Gastrocnemius medialis (tissue), 4 donors: ENCODE data around the gene MCM3AP. TPM values are rescaled to one million over a fixed set of nuclear protein-coding genes. Genes with fewer than 3 reads are reported as not detected.

Source experiments
- ATAC-seq, 2 donors: fragments of 150-250 bp; one replicate each; pipeline ENCODE4 v1.9.1; 2016
- DNase-seq, 2 donors: peaks; one replicate each; pipeline ENCODE4 v3.0.0-alpha.2; 2019
- H3K27ac ChIP-seq, 4 donors: fragments of 200-600 bp; sonication (generic); 1 replicate in 1 of 4; 2 replicates in 3 of 4; pipeline ENCODE4 v1.5.1; 2016 to 2018; ENCODE audit warnings: mild to moderate bottlenecking in 2 of 4, moderate library complexity in 1 of 4
- H3K27me3 ChIP-seq, 3 donors: fragments of 200-600 bp; sonication (generic) in 2 of 3; 1 replicate in 1 of 3; 2 replicates in 2 of 3; pipeline versions ENCODE4 v1.5.1 to v1.6.0; 2016 to 2019; ENCODE audit warnings: mild to moderate bottlenecking in 1 of 3, moderate library complexity in 1 of 3
- H3K36me3 ChIP-seq, 2 donors: fragments of 200-600 bp; sonication (generic) in 1 of 2; one replicate each; pipeline ENCODE4 v1.5.1; 2017 to 2018
- H3K4me1 ChIP-seq, 2 donors: fragments of 200-600 bp; sonication (generic) in 1 of 2; one replicate each; pipeline ENCODE4 v1.5.1; 2016 to 2017; ENCODE audit warnings: mild to moderate bottlenecking in 2 of 2
- H3K4me3 ChIP-seq, 4 donors: fragments of 200-600 bp; sonication (generic) in 3 of 4; 1 replicate in 1 of 4; 2 replicates in 3 of 4; pipeline ENCODE4 v1.5.1; 2016 to 2019; ENCODE audit warnings: mild to moderate bottlenecking in 2 of 4
- H3K9me3 ChIP-seq, 3 donors: fragments of 200-600 bp; sonication (generic) in 2 of 3; 1 replicate in 1 of 3; 2 replicates in 2 of 3; pipeline ENCODE4 v1.5.1; 2016 to 2019
- POLR2A ChIP-seq, 2 donors: fragments of 450-650 bp; IDR thresholded peaks; one replicate each; pipeline ENCODE4 v1.6.1; 2017; ENCODE audit warnings: antibody characterized with exemption in 2 of 2, mild to moderate bottlenecking in 2 of 2, moderate library complexity in 2 of 2
- in situ Hi-C, 4 donors: fragments of 200-750 bp; cut with MboI; loops; one replicate each; pipeline versions ENCODE4 v1.15.0 to v1.8.0; 2017; ENCODE audit warnings: low sequenced_read_pairs in 4 of 4
- intact Hi-C: fragments of 100-400 bp; cut with DNase I; formaldehyde crosslinking; loops from one replicate; pipeline ENCODE4 v1.15.1; 2023; ENCODE audit warnings: low total_unique reads
- total RNA-seq, 4 donors: library from RNA; depleted of rRNA; stranded (reverse); fragments of >200 nt; gene quantifications; one replicate each; pipeline versions ENCODE4 v1.1.0 to v1.2.3, GENCODE V29; 2016
- TF ChIP-seq, protein P1 (sequence below), 5 experiments: fragments of 450-650 bp in 3 of 5; fragments of 200-600 bp in 2 of 5; sonication (generic) in 2 of 5; IDR thresholded peaks in 4 of 5; conservative IDR thresholded peaks in 1 of 5; 1 replicate in 4 of 5; 2 replicates in 1 of 5; pipeline ENCODE4 v1.5.1; 2016 to 2019; ENCODE audit warnings: antibody characterized with exemption in 5 of 5, mild to moderate bottlenecking in 3 of 5, moderate library complexity in 3 of 5

MCM3AP gene
- total RNA-seq, 4 donors from 2014 or later: 52.1 to 155 (median 83.2) TPM

DNA sequence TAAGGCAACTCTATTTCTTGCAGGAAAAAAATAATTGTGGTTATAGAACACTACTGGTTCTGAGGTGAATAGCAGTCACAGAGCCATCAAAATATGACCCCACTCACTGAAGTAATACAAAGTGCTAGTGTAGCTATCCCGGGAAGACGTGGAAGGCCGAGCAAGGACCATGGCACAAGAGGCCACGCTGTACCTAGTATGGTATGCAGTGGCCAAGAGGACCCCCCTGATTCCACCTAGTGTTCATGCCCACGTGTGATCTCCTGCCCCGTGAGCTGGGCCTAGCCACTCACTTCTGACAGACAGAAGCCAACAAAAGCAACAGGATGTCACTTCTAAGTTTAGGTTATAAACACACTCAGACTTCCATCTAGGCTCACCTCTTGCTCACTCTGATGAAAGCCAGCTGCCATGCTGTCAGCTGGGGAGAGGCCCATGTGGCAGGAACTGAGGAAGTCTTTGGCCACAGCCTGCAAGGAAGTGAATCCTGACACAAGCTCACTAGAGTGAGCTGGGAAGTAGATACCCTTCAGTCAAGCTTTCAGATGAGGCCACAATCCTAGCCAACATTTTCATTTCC, 35.2 kb downstream of the MCM3AP start:
- in situ Hi-C loops: no loop called here
- ATAC-seq: peak; percentile 51 to 70
- TF ChIP-seq, protein P1, sequence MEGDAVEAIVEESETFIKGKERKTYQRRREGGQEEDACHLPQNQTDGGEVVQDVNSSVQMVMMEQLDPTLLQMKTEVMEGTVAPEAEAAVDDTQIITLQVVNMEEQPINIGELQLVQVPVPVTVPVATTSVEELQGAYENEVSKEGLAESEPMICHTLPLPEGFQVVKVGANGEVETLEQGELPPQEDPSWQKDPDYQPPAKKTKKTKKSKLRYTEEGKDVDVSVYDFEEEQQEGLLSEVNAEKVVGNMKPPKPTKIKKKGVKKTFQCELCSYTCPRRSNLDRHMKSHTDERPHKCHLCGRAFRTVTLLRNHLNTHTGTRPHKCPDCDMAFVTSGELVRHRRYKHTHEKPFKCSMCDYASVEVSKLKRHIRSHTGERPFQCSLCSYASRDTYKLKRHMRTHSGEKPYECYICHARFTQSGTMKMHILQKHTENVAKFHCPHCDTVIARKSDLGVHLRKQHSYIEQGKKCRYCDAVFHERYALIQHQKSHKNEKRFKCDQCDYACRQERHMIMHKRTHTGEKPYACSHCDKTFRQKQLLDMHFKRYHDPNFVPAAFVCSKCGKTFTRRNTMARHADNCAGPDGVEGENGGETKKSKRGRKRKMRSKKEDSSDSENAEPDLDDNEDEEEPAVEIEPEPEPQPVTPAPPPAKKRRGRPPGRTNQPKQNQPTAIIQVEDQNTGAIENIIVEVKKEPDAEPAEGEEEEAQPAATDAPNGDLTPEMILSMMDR (IDR thresholded peaks at IDR 0.05 in 4 of 5, conservative IDR thresholded peaks at IDR 0.05 in 1 of 5): no peak
- no peak for TF ChIP-seq POLR2A (IDR thresholded peaks at IDR 0.05)
- peak in 1 of 2 donors; percentile 65 for DNase-seq
- Histone ChIP-seq H3K36me3 (peaks cover 0 to 95% of the 10 kb centered on the region in 2 donors), H3K27me3 (no peaks in the 10 kb centered on the region), H3K9me3 (no peaks in the 10 kb centered on the region), H3K4me1 (peaks cover 9 to 17% of the 10 kb centered on the region in 2 donors), H3K4me3 (no peak overlapping the region), H3K27ac (peak overlapping the region; percentile 64 to 83 (median 70))
- intact Hi-C loops: loop anchor here (2.0 kb wide), 1 partner anchor 17 kb away; no protein-coding TSS in a partner anchor

DNA sequence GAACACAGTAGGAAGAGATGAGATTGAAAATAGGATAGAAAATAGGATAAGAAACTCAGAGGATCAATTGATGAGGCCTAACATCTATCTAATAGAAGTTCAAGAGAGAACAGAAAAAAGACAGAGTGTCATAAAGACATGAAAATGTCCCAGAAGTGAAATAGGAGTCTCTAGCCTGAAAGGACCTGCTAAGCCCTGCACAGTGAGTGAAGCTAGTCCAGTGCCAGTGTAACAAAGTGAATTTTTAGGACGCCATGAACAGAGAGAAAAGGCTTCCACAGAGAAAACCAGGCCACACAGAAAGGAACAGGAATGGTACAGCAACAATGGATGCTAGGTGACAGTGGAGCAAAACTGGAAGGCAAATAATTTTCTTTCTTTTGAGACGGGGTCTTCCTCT, 36.6 kb downstream of the MCM3AP start:
- intact Hi-C loops (no loop called here), in situ Hi-C loops (no loop called here)
- TF ChIP-seq, protein P1 (IDR thresholded peaks at IDR 0.05 in 4 of 5, conservative IDR thresholded peaks at IDR 0.05 in 1 of 5): no peak
- no peak for TF ChIP-seq POLR2A (IDR thresholded peaks at IDR 0.05)
- Histone ChIP-seq H3K4me3 (no peak overlapping the region), H3K36me3 (peaks cover 0 to 95% of the 10 kb centered on the region in 2 donors), H3K27ac (no peak overlapping the region), H3K9me3 (no peaks in the 10 kb centered on the region), H3K27me3 (no peaks in the 10 kb centered on the region), H3K4me1 (peaks cover 9 to 17% of the 10 kb centered on the region in 2 donors)
- DNase-seq (no peak), ATAC-seq (no peak)

DNA sequence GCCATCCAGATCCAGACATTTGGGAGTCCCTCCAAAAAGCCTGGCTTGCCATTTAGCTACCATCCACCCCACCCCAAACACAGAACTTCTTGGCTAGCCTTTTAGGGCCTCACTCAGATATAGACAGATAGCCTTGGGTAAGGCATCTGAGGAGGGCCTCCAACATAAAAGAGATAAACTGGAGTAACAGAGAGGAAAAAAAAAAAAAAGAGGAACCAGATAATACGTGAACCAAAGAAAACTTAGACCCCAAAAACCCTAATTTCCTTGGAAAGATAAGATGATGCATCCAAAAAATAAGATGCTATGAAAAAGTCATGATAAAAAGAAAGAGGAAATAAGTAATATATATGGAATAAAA, 37.0 kb downstream of the MCM3AP start:
- Histone ChIP-seq H3K4me3 (no peak overlapping the region), H3K36me3 (peaks cover 0 to 95% of the 10 kb centered on the region in 2 donors), H3K27me3 (no peaks in the 10 kb centered on the region), H3K9me3 (no peaks in the 10 kb centered on the region), H3K4me1 (peaks cover 9 to 17% of the 10 kb centered on the region in 2 donors), H3K27ac (peak overlapping the region in 1 of 4 donors; percentile 3)
- in situ Hi-C loops: no loop called here
- no peak for ATAC-seq
- intact Hi-C loops: no loop called here
- DNase-seq: no peak
- TF ChIP-seq, protein P1 (IDR thresholded peaks at IDR 0.05 in 4 of 5, conservative IDR thresholded peaks at IDR 0.05 in 1 of 5): no peak
- no peak for TF ChIP-seq POLR2A (IDR thresholded peaks at IDR 0.05)

DNA sequence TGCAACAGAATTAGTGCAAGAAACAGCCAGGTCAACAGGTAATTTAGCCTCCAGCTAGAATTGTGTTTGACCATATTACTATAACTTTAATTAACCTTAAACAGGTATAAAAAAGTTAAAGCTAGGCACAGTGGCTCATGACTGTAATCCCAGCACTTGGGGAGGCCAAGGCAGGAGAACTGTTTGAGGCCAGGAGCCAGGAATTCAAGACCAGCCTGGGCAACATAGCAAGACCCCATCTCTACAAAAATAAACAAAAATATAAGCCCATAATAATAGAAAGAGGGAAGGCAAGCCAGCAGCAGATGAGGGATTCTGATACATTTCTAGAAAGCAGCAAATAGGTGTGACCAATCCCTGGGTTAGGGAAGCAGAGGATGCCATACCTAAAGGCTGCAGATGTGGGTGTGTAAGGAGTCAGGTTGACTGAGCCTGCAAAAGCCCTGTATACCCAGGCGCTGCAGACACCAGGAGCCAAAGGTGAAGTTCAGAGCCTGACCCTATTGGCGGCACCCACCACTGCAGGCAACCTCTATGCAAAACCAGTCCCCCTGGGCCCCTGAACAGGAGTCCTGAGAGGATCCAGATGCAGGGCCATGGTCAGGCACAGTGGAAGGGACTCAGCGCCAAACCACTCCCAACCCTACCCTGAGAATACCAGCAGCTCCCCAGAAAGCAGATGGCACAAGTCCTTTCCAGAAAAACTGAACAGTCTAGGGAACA, 37.6 kb downstream of the MCM3AP start:
- no peaks in the 10 kb centered on the region for H3K27me3 ChIP-seq
- no peaks in the 10 kb centered on the region for H3K9me3 ChIP-seq
- intact Hi-C loops (no loop called here), in situ Hi-C loops (no loop called here)
- DNase-seq (no peak), ATAC-seq (no peak)
- H3K36me3 ChIP-seq: peaks cover 0 to 96% of the 10 kb centered on the region in 2 donors
- peak overlapping the region in 1 of 4 donors; percentile 3 for H3K27ac ChIP-seq
- peaks cover 9 to 17% of the 10 kb centered on the region in 2 donors for H3K4me1 ChIP-seq
- no peak for TF ChIP-seq POLR2A (IDR thresholded peaks at IDR 0.05)
- TF ChIP-seq, protein P1 (IDR thresholded peaks at IDR 0.05 in 4 of 5, conservative IDR thresholded peaks at IDR 0.05 in 1 of 5): no peak
- H3K4me3 ChIP-seq: no peak overlapping the region
